Measurements from ENCODE around the gene TCF12.
"Not testable (repeated sequence)": the region's sequence is repeated elsewhere in the genome, so short reads cannot be mapped to it uniquely, and the experiment has no call there.

The TCF12 gene

GRCh38 chr15:57150066-57150865, 231.8 kb downstream of the TCF12 start:
- Histone ChIP-seq H3K27me3 (ENCODE audit: control insufficient read depth, insufficient read depth, low read length, poor library complexity, severe bottlenecking) (no peaks in the 10 kb centered on the region), H3K4me3 (ENCODE audit: insufficient read depth, low read depth, low read length) (no peak overlapping the region)
- 94 to 97% methylated on average over 4 of the region's 4 CpGs for WGBS, 2 experiments

GRCh38 chr15:57150866-57151203, 232.4 kb downstream of the TCF12 start:
- H3K4me3 ChIP-seq (ENCODE audit: insufficient read depth, low read depth, low read length); H3K36me3 ChIP-seq (ENCODE audit: control insufficient read depth, insufficient read depth, low read length); H3K27me3 ChIP-seq (ENCODE audit: control insufficient read depth, insufficient read depth, low read length, poor library complexity, severe bottlenecking); H3K27ac ChIP-seq (ENCODE audit: insufficient read depth, low read depth, low read length, poor library complexity, severe bottlenecking); H3K4me1 ChIP-seq (ENCODE audit: control insufficient read depth, insufficient read depth, low read length); H3K9me3 ChIP-seq (ENCODE audit: control insufficient read depth, low read length): not testable (repeated sequence)
- 91 to 96% methylated on average over 1 of the region's 1 CpG for WGBS, 2 experiments

More at GRCh38 chr15:57150066-57150865, 231.8 kb downstream of the TCF12 start:
- peaks cover 4% of the 10 kb centered on the region for H3K36me3 ChIP-seq (ENCODE audit: control insufficient read depth, insufficient read depth, low read length)
- no peak overlapping the region for H3K27ac ChIP-seq (ENCODE audit: insufficient read depth, low read depth, low read length, poor library complexity, severe bottlenecking)
- no peaks in the 10 kb centered on the region for H3K9me3 ChIP-seq (ENCODE audit: control insufficient read depth, low read length)
- peaks cover 11% of the 10 kb centered on the region for H3K4me1 ChIP-seq (ENCODE audit: control insufficient read depth, insufficient read depth, low read length)

- Histone ChIP-seq H3K4me1 (ENCODE audit: control insufficient read depth, insufficient read depth, low read length) (peaks cover 6% of the 10 kb centered on the region), H3K36me3 (ENCODE audit: control insufficient read depth, insufficient read depth, low read length) (peaks cover 4% of the 10 kb centered on the region), H3K27me3 (ENCODE audit: control insufficient read depth, insufficient read depth, low read length, poor library complexity, severe bottlenecking) (no peaks in the 10 kb centered on the region), H3K27ac (ENCODE audit: insufficient read depth, low read depth, low read length, poor library complexity, severe bottlenecking) (no peak overlapping the region), H3K4me3 (ENCODE audit: insufficient read depth, low read depth, low read length) (no peak overlapping the region), H3K9me3 (ENCODE audit: control insufficient read depth, low read length) (no peaks in the 10 kb centered on the region)
- 97 to 99% methylated on average over 1 of the region's 1 CpG for WGBS, 2 experiments
Observed at GRCh38 chr15:57152133-57152532, 233.7 kb downstream of the TCF12 start.

GRCh38 chr15:57152666-57153539, 234.5 kb downstream of the TCF12 start:
- Histone ChIP-seq H3K4me1 (ENCODE audit: control insufficient read depth, insufficient read depth, low read length) (peaks cover 6% of the 10 kb centered on the region), H3K27ac (ENCODE audit: insufficient read depth, low read depth, low read length, poor library complexity, severe bottlenecking) (no peak overlapping the region), H3K9me3 (ENCODE audit: control insufficient read depth, low read length) (no peaks in the 10 kb centered on the region), H3K36me3 (ENCODE audit: control insufficient read depth, insufficient read depth, low read length) (peaks cover 4% of the 10 kb centered on the region), H3K27me3 (ENCODE audit: control insufficient read depth, insufficient read depth, low read length, poor library complexity, severe bottlenecking) (no peaks in the 10 kb centered on the region), H3K4me3 (ENCODE audit: insufficient read depth, low read depth, low read length) (no peak overlapping the region)
- WGBS, 2 experiments, result 83 to 97% methylated on average over 1 of the region's 3 CpGs

- no peaks in the 10 kb centered on the region for H3K27me3 ChIP-seq (ENCODE audit: control insufficient read depth, insufficient read depth, low read length, poor library complexity, severe bottlenecking)
- H3K9me3 ChIP-seq (ENCODE audit: control insufficient read depth, low read length), result no peaks in the 10 kb centered on the region
- H3K4me1 ChIP-seq (ENCODE audit: control insufficient read depth, insufficient read depth, low read length), result no peaks in the 10 kb centered on the region
- H3K27ac ChIP-seq (ENCODE audit: insufficient read depth, low read depth, low read length, poor library complexity, severe bottlenecking), result no peak overlapping the region
- no peak overlapping the region for H3K4me3 ChIP-seq (ENCODE audit: insufficient read depth, low read depth, low read length)
- H3K36me3 ChIP-seq (ENCODE audit: control insufficient read depth, insufficient read depth, low read length), result peaks cover 4% of the 10 kb centered on the region
- 87 to 98% methylated on average over 2 to 3 of the region's 3 CpGs for WGBS, 2 experiments
Observed at GRCh38 chr15:57156210-57156884, 237.9 kb downstream of the TCF12 start.

- Histone ChIP-seq H3K9me3 (ENCODE audit: control insufficient read depth, low read length) (no peaks in the 10 kb centered on the region), H3K27ac (ENCODE audit: insufficient read depth, low read depth, low read length, poor library complexity, severe bottlenecking) (no peak overlapping the region)
Observed at GRCh38 chr15:57158589-57158988, 240.1 kb downstream of the TCF12 start.

GRCh38 chr15:57158997-57159668, 240.7 kb downstream of the TCF12 start:
- no peaks in the 10 kb centered on the region for H3K27me3 ChIP-seq (ENCODE audit: control insufficient read depth, insufficient read depth, low read length, poor library complexity, severe bottlenecking)
- no peaks in the 10 kb centered on the region for H3K9me3 ChIP-seq (ENCODE audit: control insufficient read depth, low read length)
- no peaks in the 10 kb centered on the region for H3K36me3 ChIP-seq (ENCODE audit: control insufficient read depth, insufficient read depth, low read length)
- H3K27ac ChIP-seq (ENCODE audit: insufficient read depth, low read depth, low read length, poor library complexity, severe bottlenecking), result no peak overlapping the region
- WGBS, 2 experiments, result 93 to 99% methylated on average over 4 of the region's 4 CpGs
- no peaks in the 10 kb centered on the region for H3K4me1 ChIP-seq (ENCODE audit: control insufficient read depth, insufficient read depth, low read length)
- no peak overlapping the region for H3K4me3 ChIP-seq (ENCODE audit: insufficient read depth, low read depth, low read length)

More at GRCh38 chr15:57158589-57158988, 240.1 kb downstream of the TCF12 start:
- Histone ChIP-seq H3K4me1 (ENCODE audit: control insufficient read depth, insufficient read depth, low read length) (no peaks in the 10 kb centered on the region), H3K36me3 (ENCODE audit: control insufficient read depth, insufficient read depth, low read length) (no peaks in the 10 kb centered on the region), H3K4me3 (ENCODE audit: insufficient read depth, low read depth, low read length) (no peak overlapping the region), H3K27me3 (ENCODE audit: control insufficient read depth, insufficient read depth, low read length, poor library complexity, severe bottlenecking) (no peaks in the 10 kb centered on the region)

- H3K4me3 ChIP-seq (ENCODE audit: insufficient read depth, low read depth, low read length), result no peak overlapping the region
- H3K36me3 ChIP-seq (ENCODE audit: control insufficient read depth, insufficient read depth, low read length), result no peaks in the 10 kb centered on the region
- H3K9me3 ChIP-seq (ENCODE audit: control insufficient read depth, low read length), result no peaks in the 10 kb centered on the region
- no peak overlapping the region for H3K27ac ChIP-seq (ENCODE audit: insufficient read depth, low read depth, low read length, poor library complexity, severe bottlenecking)
- H3K27me3 ChIP-seq (ENCODE audit: control insufficient read depth, insufficient read depth, low read length, poor library complexity, severe bottlenecking), result no peaks in the 10 kb centered on the region
- no peaks in the 10 kb centered on the region for H3K4me1 ChIP-seq (ENCODE audit: control insufficient read depth, insufficient read depth, low read length)
Observed at GRCh38 chr15:57159767-57160166, 241.3 kb downstream of the TCF12 start.

- WGBS, 2 experiments, result 83 to 91% methylated on average over 2 of the region's 2 CpGs
- Histone ChIP-seq H3K4me1 (ENCODE audit: control insufficient read depth, insufficient read depth, low read length) (no peaks in the 10 kb centered on the region), H3K4me3 (ENCODE audit: insufficient read depth, low read depth, low read length) (no peak overlapping the region), H3K27ac (ENCODE audit: insufficient read depth, low read depth, low read length, poor library complexity, severe bottlenecking) (no peak overlapping the region), H3K27me3 (ENCODE audit: control insufficient read depth, insufficient read depth, low read length, poor library complexity, severe bottlenecking) (no peaks in the 10 kb centered on the region), H3K9me3 (ENCODE audit: control insufficient read depth, low read length) (no peaks in the 10 kb centered on the region), H3K36me3 (ENCODE audit: control insufficient read depth, insufficient read depth, low read length) (no peaks in the 10 kb centered on the region)
Observed at GRCh38 chr15:57160823-57161560, 242.5 kb downstream of the TCF12 start.
